Measurements from ENCODE around the gene RMDN2. TPM values are rescaled to one million over a fixed set of nuclear protein-coding genes. Genes with fewer than 3 reads are reported as not detected.

RMDN2 gene
- total and polyA plus RNA-seq, 9 of the 15 experiments (the other 6 are each of a cell fraction or from before 2014, with no cell fraction given), result 1.5 to 4.3 (median 2.3) TPM

DNA sequence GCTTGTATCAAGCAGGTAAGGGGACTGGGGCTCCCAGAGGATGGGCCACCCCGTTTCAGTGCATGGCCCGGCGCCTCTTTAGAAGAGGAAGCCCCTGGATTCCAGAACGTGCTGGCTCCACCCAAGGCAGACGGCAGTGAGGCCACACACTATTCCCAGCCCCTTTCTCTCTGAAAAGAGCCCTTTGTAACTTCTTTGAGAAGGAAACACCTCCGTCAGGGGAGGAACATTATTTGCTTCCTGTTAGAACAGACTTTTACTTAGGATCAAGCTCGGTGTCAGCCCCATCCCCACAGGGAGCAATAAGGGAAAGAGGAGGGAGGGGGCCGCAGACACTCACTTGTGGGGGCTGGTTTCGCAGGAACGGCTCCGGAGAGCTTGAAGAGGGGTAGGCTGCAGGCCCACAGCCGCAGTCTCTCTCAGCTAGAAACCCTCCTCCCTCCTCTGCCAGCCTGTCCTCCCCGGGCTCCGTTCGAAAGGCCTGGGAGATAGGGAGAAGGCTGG is 49.6 kb upstream of the RMDN2 start:
- ATAC-seq (no peak), FAIRE-seq (no peak), DNase-seq (ENCODE audit: extremely low read depth in 1 of 4, low spot score in 3 of 4) (no peak)
- BruUV-seq (replicated peaks), result no TSS peak
- 0% methylated on average over 13 of the region's 15 CpGs for WGBS (ENCODE audit: insufficient coverage, low coverage, missing lambda C conversion rate)
- Histone ChIP-seq H2AFZ (ENCODE audit: low read depth, low read length) (no peak overlapping the region), H4K20me1 (replicated peaks; ENCODE audit: control insufficient read depth, insufficient read depth, low read length) (peaks cover 3% of the 10 kb centered on the region; the same call in 1 of the 2 replicates), H3K9me3 (replicated peaks; ENCODE audit: control insufficient read depth, insufficient read depth, low read depth, low read length) (no peaks in the 10 kb centered on the region), H3K36me3 (ENCODE audit: control insufficient read depth, insufficient read depth, low read length) (no peaks in the 10 kb centered on the region), H3K79me2 (ENCODE audit: control insufficient read depth, insufficient read depth, low read length) (no peaks in the 10 kb centered on the region), H3K9ac (ENCODE audit: insufficient read depth in 1 of 2, low read depth in 2 of 2, low read length in 2 of 2) (no peak overlapping the region), H3K27me3 (ENCODE audit: control insufficient read depth in 2 of 2, insufficient read depth in 2 of 2, low read length in 2 of 2) (peaks cover 24 to 51% of the 10 kb centered on the region in 2 experiments; a peak in 4 of 5 replicates), H3K4me3 (no peak overlapping the region), H3K4me2 (ENCODE audit: insufficient read depth, low read length) (no peak overlapping the region), H3K9me1 (ENCODE audit: control insufficient read depth, insufficient read depth, low read length) (no peaks in the 10 kb centered on the region), H3K4me1 (replicated peaks in 1 of 2; ENCODE audit: control insufficient read depth in 2 of 2, insufficient read depth in 2 of 2, low read length in 2 of 2) (no peaks in the 10 kb centered on the region; a peak in 1 of 5 replicates), H3K27ac (ENCODE audit: extremely low read depth, low read depth, low read length) (no peak overlapping the region)
- TF ChIP-seq BACH1 (tag; IDR thresholded peaks at IDR 0.05), result no peak
- TF ChIP-seq ZNF263 (CRISPR knock-in tag; IDR thresholded peaks at IDR 0.05; ENCODE audit: borderline replicate concordance), result 0 out of 2 replicates have a peak, but pooled peaks have one; percentile 40
- ChIA-PET POLR2A (interaction anchor here (0.7 kb wide), 3 partner anchors 10 to 495 kb away, joined by 3 read pairs; no protein-coding TSS in a partner anchor), CTCF (ENCODE audit: low intra/inter-chr PET ratio) (no interaction called here)
- in situ Hi-C loops (cut with MboI), result loop anchor here (5.0 to 25.0 kb wide), 3 partner anchors 483 to 1088 kb away; partner anchors contain the start of gene EIF2AK2
- intact Hi-C loops (cut with micrococcal nuclease), result loop anchor here (5.0 to 10.0 kb wide), 2 partner anchors 43 to 711 kb away; no protein-coding TSS in a partner anchor

DNA sequence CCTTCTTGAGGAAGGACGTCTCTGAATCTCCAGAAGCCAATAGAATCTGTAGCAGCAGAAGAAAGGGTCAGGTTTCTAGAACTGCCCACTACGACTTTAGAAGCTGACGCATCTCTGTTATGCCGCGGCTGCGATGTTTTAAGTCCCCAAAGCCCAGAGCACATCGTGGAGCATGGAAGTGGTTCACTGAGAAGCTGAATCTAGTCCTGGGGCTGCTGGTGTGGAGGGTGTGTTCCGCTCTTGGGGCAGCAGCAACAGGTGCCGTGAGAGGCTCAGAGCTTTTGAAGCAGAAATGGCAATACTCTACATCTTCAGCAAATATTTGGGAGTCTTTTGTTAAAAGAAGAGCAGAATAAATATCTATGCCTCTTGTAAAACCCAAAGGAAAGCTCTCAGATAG is 48.9 kb upstream of the RMDN2 start:
- Histone ChIP-seq H3K79me2 (ENCODE audit: control insufficient read depth, insufficient read depth, low read length) (no peaks in the 10 kb centered on the region), H4K20me1 (replicated peaks; ENCODE audit: control insufficient read depth, insufficient read depth, low read length) (peaks cover 3% of the 10 kb centered on the region; the same call in 1 of the 2 replicates), H3K4me3 (no peak overlapping the region), H3K27ac (ENCODE audit: extremely low read depth, low read depth, low read length) (no peak overlapping the region), H3K4me1 (replicated peaks in 1 of 2; ENCODE audit: control insufficient read depth in 2 of 2, insufficient read depth in 2 of 2, low read length in 2 of 2) (no peaks in the 10 kb centered on the region; a peak in 1 of 5 replicates), H3K9ac (ENCODE audit: insufficient read depth in 1 of 2, low read depth in 2 of 2, low read length in 2 of 2) (no peak overlapping the region), H2AFZ (ENCODE audit: low read depth, low read length) (no peak overlapping the region), H3K9me1 (ENCODE audit: control insufficient read depth, insufficient read depth, low read length) (no peaks in the 10 kb centered on the region), H3K36me3 (ENCODE audit: control insufficient read depth, insufficient read depth, low read length) (no peaks in the 10 kb centered on the region), H3K27me3 (ENCODE audit: control insufficient read depth in 2 of 2, insufficient read depth in 2 of 2, low read length in 2 of 2) (peaks cover 30 to 53% of the 10 kb centered on the region in 2 experiments), H3K9me3 (replicated peaks; ENCODE audit: control insufficient read depth, insufficient read depth, low read depth, low read length) (no peaks in the 10 kb centered on the region), H3K4me2 (ENCODE audit: insufficient read depth, low read length) (no peak overlapping the region)
- in situ Hi-C loops (cut with MboI), result loop anchor here (5.0 to 25.0 kb wide), 3 partner anchors 484 to 1089 kb away; partner anchors contain the start of gene EIF2AK2
- 13% methylated on average over 9 of the region's 9 CpGs for WGBS (ENCODE audit: insufficient coverage, low coverage, missing lambda C conversion rate)
- no TSS peak for BruUV-seq (replicated peaks)
- DNase-seq (ENCODE audit: extremely low read depth in 1 of 4, low spot score in 3 of 4) (no peak), ATAC-seq (no peak), FAIRE-seq (no peak)
- intact Hi-C loops (cut with micrococcal nuclease), result loop anchor here (5.0 to 10.0 kb wide), 2 partner anchors 44 to 711 kb away; no protein-coding TSS in a partner anchor
- CTCF ChIA-PET (ENCODE audit: low intra/inter-chr PET ratio), result interaction anchor here (3.1 kb wide), 1 partner anchor 462 kb away, joined by 11 read pairs; no protein-coding TSS in a partner anchor
- POLR2A ChIA-PET, result interaction anchor here (0.7 to 1.5 kb wide), 2 partner anchors 21 to 40 kb away, joined by 3 read pairs; no protein-coding TSS in a partner anchor
- TF ChIP-seq ETV5 (CRISPR knock-in tag; IDR thresholded peaks at IDR 0.05; ENCODE audit: low read depth) (no peak), ZC3H8 (IDR thresholded peaks at IDR 0.05) (no peak), NEUROD1 (IDR thresholded peaks at IDR 0.05; ENCODE audit: borderline replicate concordance, low read depth, low read length, partially characterized antibody) (no peak), ZZZ3 (IDR thresholded peaks at IDR 0.05) (no peak), ARID3B (CRISPR knock-in tag; IDR thresholded peaks at IDR 0.05; ENCODE audit: borderline replicate concordance) (no peak), ZNF668 (CRISPR knock-in tag; IDR thresholded peaks at IDR 0.05) (no peak)

Measured in K562 (cell line).